GM21515 (cell line): ENCODE measurements around the gene GNG13.

Source experiments
- ATAC-seq: cut with Tn5 transposase; IDR thresholded peaks from one replicate; pipeline ENCODE4 v1.9.1; 2021; ENCODE audit not compliant: unreplicated experiment

GNG13 gene

DNA sequence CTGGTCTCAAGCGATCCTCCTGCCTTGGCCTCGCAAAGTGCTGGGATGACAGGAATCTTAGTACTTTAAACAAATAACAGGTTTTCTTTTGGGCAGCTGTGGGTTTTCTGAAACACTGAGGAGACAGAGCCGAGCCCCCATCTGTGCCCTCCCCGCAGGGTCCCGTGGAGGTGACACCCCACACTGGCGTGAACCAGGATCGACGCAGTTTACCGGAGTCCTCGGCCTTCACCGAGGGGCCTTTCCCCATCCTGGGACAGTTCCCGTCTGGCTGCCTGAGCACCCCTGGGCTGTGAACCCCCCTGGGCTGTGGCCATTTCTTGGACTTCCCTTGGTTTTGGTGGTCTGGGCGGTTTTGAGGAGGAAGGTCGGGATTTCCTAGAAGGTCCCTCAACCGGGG, 15.3 kb upstream of the GNG13 start:
- no peak for ATAC-seq

GRCh38 chr16:814974-815373, 14.4 kb upstream of the GNG13 start:
- ATAC-seq, result no peak

GRCh38 chr16:813916-814412, 13.4 kb upstream of the GNG13 start:
- ATAC-seq, result no peak

DNA sequence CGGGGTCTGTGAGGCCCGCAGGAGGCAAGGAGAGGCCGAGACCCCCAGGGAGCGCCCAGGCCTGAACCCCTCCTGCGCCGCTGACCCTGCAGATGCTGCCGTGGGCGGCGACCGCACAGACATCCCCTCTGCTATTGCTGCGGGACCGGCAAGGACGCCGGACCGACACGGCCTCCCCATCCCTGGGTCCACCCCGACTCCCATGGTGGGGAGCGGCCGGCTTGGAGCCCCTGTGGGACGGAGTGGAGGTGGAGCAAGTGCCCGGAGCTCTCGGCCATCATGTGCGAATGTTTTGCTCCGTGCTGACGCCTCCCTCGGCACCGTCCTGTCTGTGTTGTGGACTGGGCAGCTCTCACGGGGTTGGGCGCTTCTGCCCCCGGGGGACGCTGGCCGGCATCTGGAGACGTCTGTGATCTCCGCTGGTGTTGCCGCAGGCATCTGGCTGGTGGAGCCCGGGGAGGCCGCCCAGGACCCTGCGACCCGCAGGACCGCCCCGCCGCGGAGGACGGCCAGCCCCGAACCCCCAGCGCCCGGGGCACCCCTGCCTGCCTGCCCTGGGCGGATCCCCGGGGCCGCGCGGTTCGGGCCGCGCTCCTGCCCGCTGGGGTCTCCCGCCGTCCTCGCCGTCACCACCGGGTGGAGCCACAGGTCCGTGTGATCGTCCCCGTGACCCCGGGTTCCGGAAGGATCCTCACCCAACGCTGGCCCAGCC, 12.8 kb upstream of the GNG13 start:
- no peak for ATAC-seq

DNA sequence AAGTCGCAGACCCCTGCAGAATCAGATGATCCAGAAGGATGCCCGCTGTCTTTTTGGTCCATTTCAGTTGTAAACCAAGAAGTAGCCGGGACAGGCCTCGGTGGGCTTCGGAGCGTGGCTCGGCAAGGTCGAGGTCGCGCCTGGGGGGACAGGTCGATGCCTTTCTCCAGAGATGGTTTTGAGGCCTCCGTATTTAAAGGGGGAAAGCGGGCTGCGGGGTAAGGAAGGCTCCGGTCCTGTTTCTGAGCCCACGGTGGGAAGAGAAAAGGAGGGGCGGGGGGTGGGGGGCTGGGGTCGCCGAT, 7.5 kb upstream of the GNG13 start:
- ATAC-seq, result no peak

- peak; percentile 85 for ATAC-seq
Measured at GRCh38 chr16:807347-808084, 7.0 kb upstream of the GNG13 start.

- ATAC-seq, result no peak
Measured at GRCh38 chr16:805474-805873, 4.9 kb upstream of the GNG13 start.

DNA sequence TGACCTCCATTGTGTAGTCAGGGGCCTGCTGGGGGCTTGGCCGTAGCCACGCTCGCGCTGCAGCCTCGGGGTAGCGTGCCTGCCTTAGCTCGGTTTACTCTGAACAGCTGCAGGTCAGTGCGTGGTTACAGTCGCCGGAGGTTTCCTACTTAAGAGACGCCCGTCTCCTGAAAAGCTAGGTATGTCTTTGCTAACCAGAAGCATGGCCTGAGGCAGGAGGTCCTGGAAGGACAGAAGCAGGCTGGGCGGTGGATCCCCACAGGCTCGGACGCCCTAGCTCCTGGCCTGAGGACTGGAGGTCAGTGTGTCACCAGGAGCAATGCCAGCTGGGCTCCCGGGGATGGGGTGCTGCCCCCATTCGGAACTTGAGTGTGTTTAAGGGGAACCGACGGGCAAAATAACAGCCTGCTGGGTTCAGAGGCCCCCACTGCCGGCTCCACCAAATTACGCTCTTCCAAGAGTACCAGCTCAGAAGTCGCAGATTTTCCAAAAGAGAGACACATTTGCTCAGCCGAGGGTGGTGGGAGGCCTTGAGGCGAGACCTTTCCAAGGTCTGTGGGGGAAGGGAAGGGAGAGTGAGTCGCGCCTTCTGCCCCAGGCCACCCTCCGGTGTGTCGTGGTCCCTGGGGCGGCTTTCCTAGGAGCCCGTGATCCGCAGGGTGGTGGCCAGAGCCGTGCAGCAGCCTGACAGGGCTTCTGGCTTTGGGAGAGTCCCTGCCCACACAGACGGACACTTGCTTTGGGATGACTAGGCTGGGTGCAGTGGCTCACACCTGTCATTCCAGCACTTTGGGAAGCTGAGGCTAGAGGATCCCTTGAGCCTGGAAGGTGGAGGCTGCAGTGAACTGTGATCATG, 3.9 kb upstream of the GNG13 start:
- no peak for ATAC-seq

DNA sequence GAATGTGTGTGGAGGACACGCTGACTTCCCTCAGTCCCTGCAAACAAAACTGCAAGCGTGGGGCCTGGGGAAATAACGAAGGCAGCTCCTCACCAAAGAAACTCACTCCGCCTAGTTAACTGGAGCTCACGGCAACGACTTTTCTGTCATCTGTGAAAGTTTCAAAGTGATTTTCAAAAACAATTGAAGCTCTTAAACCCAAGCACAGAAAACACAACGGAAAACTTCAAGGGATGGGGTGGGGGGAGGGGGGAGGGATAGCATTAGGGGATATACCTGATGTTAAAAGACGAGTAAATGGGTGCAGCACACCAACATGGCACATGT, 3.2 kb upstream of the GNG13 start:
- ATAC-seq, result no peak

DNA sequence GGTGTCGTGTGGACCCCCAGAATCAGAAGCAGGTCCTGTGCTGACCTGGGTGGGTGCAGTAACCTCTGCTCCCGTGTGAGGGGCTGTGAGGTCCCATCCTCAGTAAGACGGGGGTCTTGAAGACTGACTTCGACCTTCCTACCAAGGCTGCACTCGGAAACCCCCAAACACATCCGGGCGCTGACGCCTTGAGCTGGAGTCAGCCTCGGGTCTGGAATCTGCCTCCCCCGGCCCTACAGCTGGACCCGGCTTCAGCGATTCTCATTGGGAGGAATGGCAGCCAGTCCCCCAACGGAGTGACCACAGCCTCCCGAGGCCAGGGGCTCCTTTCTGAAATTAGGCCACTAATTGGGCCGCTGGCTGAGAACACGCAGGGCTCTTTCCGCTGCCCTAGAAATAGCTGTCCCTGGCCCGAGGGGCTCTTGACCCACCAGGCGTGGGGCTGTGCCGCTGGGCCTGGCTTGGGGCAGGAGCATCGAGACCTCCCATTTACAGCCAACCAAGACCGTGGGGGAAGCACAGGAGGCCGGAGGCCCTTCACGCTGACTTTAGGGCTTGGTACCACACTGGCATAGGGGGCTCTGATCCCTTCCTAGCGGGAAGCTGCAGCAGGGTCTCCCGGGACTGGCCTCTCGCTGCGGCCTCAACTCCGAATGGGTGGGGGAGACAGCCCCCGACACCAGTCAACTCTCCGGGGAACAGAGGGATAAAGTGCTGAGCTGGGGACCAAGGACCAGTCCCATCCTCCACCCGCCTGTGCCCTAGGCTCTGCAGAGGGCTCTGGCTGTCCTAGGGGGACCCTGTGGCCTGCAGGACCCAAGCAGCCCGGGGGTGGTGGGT, 2.6 kb upstream of the GNG13 start:
- no peak for ATAC-seq

DNA sequence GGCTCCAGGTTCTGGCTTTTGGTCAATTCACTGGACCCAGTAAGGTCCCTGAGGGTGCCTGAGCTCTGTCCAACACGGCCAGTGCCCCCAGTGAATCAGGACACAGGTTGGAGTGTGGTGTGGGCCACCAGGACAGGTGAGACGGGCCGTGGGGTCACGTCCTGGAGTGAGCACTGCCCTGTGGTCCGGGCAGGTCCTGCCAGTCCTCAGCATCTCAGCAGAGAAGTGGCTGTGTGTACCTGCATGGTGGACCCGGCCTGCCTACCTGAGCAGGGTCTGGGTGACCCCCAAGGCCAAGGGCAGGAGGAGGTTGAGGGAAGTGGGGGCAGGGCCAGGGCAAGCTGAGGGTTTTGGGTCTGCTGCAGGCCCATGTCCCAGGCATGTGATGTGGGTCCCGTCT, 1.9 kb upstream of the GNG13 start:
- ATAC-seq, result no peak

- no peak for ATAC-seq
Measured at GRCh38 chr16:801584-802363, 1.2 kb upstream of the GNG13 start.

DNA sequence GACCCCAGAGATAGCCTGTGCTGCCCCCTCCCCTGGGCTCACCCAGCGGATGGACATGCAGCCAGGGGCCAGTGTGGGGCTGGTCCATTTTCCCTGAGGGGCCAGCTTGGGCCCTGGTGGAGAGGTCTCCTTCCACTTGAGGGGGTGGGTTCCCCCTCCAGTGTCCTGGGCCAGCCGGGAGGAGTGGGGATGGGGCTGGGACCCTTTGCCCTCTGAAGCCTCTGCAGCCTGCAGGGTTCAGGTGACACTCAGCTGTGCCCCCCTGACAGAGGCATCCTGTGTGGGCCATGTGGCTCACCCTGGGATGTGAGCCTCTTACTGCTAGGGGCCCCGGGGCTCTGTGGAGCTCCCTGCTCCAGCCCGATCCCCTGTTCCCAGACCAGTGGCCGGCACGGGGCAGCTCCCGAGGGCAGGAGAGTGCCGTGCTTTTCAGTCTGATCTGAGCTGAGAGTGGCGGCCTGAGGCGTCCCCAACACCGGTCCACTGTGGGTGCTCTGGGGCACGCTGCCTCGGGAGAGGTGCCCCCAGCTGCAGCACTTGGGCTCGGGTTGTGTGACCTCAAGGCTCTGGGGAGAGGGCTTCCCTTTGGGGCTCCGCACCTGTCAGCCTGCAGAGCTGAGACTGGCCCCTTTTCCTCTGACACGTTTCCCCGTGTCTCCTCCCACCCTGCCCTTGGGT, 439 bp upstream of the GNG13 start:
- ATAC-seq, result no peak

GRCh38 chr16:799111-799947, 1.2 kb downstream of the GNG13 start:
- ATAC-seq, result no peak

GRCh38 chr16:798666-799065, 1.9 kb downstream of the GNG13 start:
- ATAC-seq, result no peak

DNA sequence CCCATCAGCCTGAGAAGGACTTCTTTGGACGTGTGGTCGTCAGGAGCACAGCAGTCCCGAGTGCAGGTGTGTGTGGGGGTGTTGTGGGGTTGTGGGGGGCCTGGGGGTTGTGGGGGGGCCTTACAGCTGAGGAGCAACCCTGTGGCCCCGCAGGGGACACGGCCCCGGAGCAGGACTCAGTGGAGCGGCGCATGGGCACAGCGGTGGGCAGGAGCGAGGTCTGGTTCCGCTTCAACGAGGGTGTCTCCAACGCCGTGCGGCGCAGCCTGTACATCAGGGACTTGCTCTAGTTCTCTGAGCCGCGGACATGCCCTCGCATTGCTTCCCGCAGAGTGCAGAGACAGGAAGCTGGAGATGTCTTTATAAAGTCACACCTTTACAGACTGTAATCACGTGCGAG, 2.8 kb downstream of the GNG13 start:
- ATAC-seq, result no peak

- ATAC-seq, result no peak
Measured at GRCh38 chr16:797120-797420, 3.5 kb downstream of the GNG13 start.

GRCh38 chr16:796296-797119, 4.0 kb downstream of the GNG13 start:
- ATAC-seq, result no peak
